GM19193 (cell line): ENCODE data around the gene NBAS.
A peak's percentile ranks its signal among the peaks of the same experiment; 100 is the strongest.

ENCODE experiments used
- POLR2A ChIP-seq: IDR thresholded peaks from 4 replicates; pipeline ENCODE4 v1.6.1; 2011; ENCODE audit not compliant: insufficient read depth, insufficient read length; ENCODE audit errors: extremely low read depth

The NBAS gene

GRCh38 chr2:15560988-15561573 lies at the start of gene NBAS:
Gene NBAS, minus strand, starts transcription at chr2:15561334. Its CDS starts 30 bp downstream, at chr2:15561304.
- TF ChIP-seq POLR2A = peak; percentile 84

GRCh38 chr2:15610430-15610952 lies 49.4 kb upstream of the NBAS start:
- TF ChIP-seq POLR2A = no peak

GRCh38 chr2:15609341-15610042 lies 48.4 kb upstream of the NBAS start:
- TF ChIP-seq POLR2A = no peak

- no peak for TF ChIP-seq POLR2A
These were observed 47.2 kb upstream of the NBAS start for GRCh38 chr2:15608392-15608761.

- no peak for TF ChIP-seq POLR2A
These were observed 46.7 kb upstream of the NBAS start for GRCh38 chr2:15607709-15608391.

- no peak for TF ChIP-seq POLR2A
These were observed 45.6 kb upstream of the NBAS start for GRCh38 chr2:15606481-15607441.

- TF ChIP-seq POLR2A = no peak
These were observed 44.6 kb upstream of the NBAS start for GRCh38 chr2:15605721-15606120.

- no peak for TF ChIP-seq POLR2A
These were observed 42.8 kb upstream of the NBAS start for GRCh38 chr2:15603948-15604347.

- TF ChIP-seq POLR2A = no peak
These were observed 42.1 kb upstream of the NBAS start for GRCh38 chr2:15603044-15603765.

GRCh38 chr2:15602393-15602792 lies 41.3 kb upstream of the NBAS start:
- no peak for TF ChIP-seq POLR2A

GRCh38 chr2:15601681-15602080 lies 40.5 kb upstream of the NBAS start:
- TF ChIP-seq POLR2A = no peak

GRCh38 chr2:15599994-15600393 lies 38.9 kb upstream of the NBAS start:
- TF ChIP-seq POLR2A = no peak

- no peak for TF ChIP-seq POLR2A
These were observed 35.8 kb upstream of the NBAS start for GRCh38 chr2:15596968-15597367.

GRCh38 chr2:15596350-15596749 lies 35.2 kb upstream of the NBAS start:
- no peak for TF ChIP-seq POLR2A

GRCh38 chr2:15595936-15596335 lies 34.8 kb upstream of the NBAS start:
- TF ChIP-seq POLR2A = no peak

GRCh38 chr2:15595342-15595905 lies 34.3 kb upstream of the NBAS start:
- no peak for TF ChIP-seq POLR2A
